GM12801 (cell line): ENCODE data around the gene CCL1.

Experiments used
- CTCF ChIP-seq: IDR thresholded peaks from one replicate; pipeline ENCODE4 v1.5.1; 2011; ENCODE audit warnings: control low read depth; ENCODE audit not compliant: insufficient read length; ENCODE audit errors: extremely low read depth

Gene CCL1

GRCh38 chr17:34312080-34312479 is 51.0 kb downstream of the CCL1 start:
- no peak for TF ChIP-seq CTCF

GRCh38 chr17:34311291-34311690 is 51.7 kb downstream of the CCL1 start:
- TF ChIP-seq CTCF: no peak
